ENCODE data around the gene PTPRN2. TPM values are rescaled to one million over a fixed set of nuclear protein-coding genes. Genes with fewer than 3 reads are reported as not detected.

The PTPRN2 gene
- total and polyA plus RNA-seq, 2 of the 13 experiments (the other 11 are each of a cell fraction or from before 2014, with no cell fraction given): 2.5 to 24.2 TPM

GRCh38 chr7:158581440-158582088, 6.1 kb downstream of the PTPRN2 start (continued):
- TF ChIP-seq ZNF574 (CRISPR knock-in tag; IDR thresholded peaks at IDR 0.05) (0 out of 2 replicates have a peak, but pooled peaks have one; percentile 27), ZNF629 (CRISPR knock-in tag; conservative IDR thresholded peaks at IDR 0.05) (no peak), FOXP4 (CRISPR knock-in tag; IDR thresholded peaks at IDR 0.05) (peak; percentile 60), SAP130 (CRISPR knock-in tag; IDR thresholded peaks at IDR 0.05; ENCODE audit: low read depth) (peak; percentile 91), SOX6 (IDR thresholded peaks at IDR 0.05) (no peak), SOX6 (CRISPR knock-in tag; IDR thresholded peaks at IDR 0.05) (peak; percentile 90), EP300 (IDR thresholded peaks at IDR 0.05; ENCODE audit: low read depth in 2 of 2, low read length in 2 of 2) (peak in 1 of 2 experiments; percentile 84; a peak in 2 of 4 replicates), EP300 (CRISPR knock-in tag; IDR thresholded peaks at IDR 0.05; ENCODE audit: borderline replicate concordance) (peak; percentile 33; the same call in 1 of the 2 replicates), SKI (IDR thresholded peaks at IDR 0.05; ENCODE audit: partially characterized antibody) (peak; percentile 45), ZKSCAN5 (CRISPR knock-in tag; IDR thresholded peaks at IDR 0.05) (0 out of 2 replicates have a peak, but pooled peaks have one; percentile 56), HOMEZ (CRISPR knock-in tag; IDR thresholded peaks at IDR 0.05; ENCODE audit: low read depth) (no peak), ZNF3 (CRISPR knock-in tag; IDR thresholded peaks at IDR 0.05) (peak; percentile 37; the same call in 1 of the 2 replicates), ZNF331 (CRISPR knock-in tag; IDR thresholded peaks at IDR 0.05) (no peak), SKIL (CRISPR knock-in tag; IDR thresholded peaks at IDR 0.05; ENCODE audit: borderline replicate concordance) (no peak), ZMYM3 (CRISPR knock-in tag; IDR thresholded peaks at IDR 0.05) (0 out of 2 replicates have a peak, but pooled peaks have one; percentile 20), ERF (CRISPR knock-in tag; IDR thresholded peaks at IDR 0.05) (0 out of 2 replicates have a peak, but pooled peaks have one; percentile 59), PAXIP1 (CRISPR knock-in tag; conservative IDR thresholded peaks at IDR 0.05) (peak; percentile 89), IRF2 (CRISPR knock-in tag; IDR thresholded peaks at IDR 0.05) (peak; percentile 69; the same call in 1 of the 2 replicates)
